Measurements from ENCODE around the gene SH2D1A. TPM values are rescaled to one million over a fixed set of nuclear protein-coding genes. Genes with fewer than 3 reads are reported as not detected.
"Not testable (repeated sequence)": the region's sequence is repeated elsewhere in the genome, so short reads cannot be mapped to it uniquely, and the experiment has no call there.

Gene SH2D1A
- total and polyA plus RNA-seq, 8 donors: 0.35 to 4.1 (median 1.7) TPM; not detected in 4

DNA sequence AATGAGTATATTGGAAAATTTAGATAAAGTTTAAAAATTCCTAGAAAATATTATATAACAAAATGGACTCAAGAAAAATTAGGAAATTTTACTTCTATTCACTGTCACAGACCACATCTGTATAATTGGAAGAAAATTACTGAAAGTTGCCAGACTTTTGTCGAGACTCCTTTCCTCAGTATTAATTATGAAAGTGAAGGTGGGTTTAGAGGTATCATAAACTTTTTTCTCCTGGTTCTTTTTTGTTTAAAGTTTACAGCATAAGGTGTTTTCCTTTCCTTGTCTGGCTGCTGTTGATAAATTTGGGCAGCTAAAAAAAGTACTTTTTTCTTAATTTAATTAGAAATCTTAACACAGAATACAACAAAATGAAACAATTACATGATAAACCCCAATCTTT lies 20.6 kb upstream of the SH2D1A start:
- no peaks in the 10 kb centered on the region for H3K27me3 ChIP-seq
- H3K27ac ChIP-seq: no peak overlapping the region
- intact Hi-C loops (cut with DNase I; ENCODE audit: low total_unique reads): no loop called here
- DNase-seq: no peak
- H3K9me3 ChIP-seq: no peaks in the 10 kb centered on the region
- TF ChIP-seq POLR2A (IDR thresholded peaks at IDR 0.05) (no peak), POLR2AphosphoS5 (IDR thresholded peaks at IDR 0.05) (no peak), EP300 (IDR thresholded peaks at IDR 0.05) (no peak)
- TF ChIP-seq, protein P1, sequence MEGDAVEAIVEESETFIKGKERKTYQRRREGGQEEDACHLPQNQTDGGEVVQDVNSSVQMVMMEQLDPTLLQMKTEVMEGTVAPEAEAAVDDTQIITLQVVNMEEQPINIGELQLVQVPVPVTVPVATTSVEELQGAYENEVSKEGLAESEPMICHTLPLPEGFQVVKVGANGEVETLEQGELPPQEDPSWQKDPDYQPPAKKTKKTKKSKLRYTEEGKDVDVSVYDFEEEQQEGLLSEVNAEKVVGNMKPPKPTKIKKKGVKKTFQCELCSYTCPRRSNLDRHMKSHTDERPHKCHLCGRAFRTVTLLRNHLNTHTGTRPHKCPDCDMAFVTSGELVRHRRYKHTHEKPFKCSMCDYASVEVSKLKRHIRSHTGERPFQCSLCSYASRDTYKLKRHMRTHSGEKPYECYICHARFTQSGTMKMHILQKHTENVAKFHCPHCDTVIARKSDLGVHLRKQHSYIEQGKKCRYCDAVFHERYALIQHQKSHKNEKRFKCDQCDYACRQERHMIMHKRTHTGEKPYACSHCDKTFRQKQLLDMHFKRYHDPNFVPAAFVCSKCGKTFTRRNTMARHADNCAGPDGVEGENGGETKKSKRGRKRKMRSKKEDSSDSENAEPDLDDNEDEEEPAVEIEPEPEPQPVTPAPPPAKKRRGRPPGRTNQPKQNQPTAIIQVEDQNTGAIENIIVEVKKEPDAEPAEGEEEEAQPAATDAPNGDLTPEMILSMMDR (IDR thresholded peaks at IDR 0.05): no peak
- H3K4me1 ChIP-seq: no peaks in the 10 kb centered on the region
- H3K4me3 ChIP-seq: no peak overlapping the region
- no peaks in the 10 kb centered on the region for H3K36me3 ChIP-seq
- WGBS, 5 donors: 73 to 85% (median 81%) methylated on average over 1 of the region's 1 CpG

DNA sequence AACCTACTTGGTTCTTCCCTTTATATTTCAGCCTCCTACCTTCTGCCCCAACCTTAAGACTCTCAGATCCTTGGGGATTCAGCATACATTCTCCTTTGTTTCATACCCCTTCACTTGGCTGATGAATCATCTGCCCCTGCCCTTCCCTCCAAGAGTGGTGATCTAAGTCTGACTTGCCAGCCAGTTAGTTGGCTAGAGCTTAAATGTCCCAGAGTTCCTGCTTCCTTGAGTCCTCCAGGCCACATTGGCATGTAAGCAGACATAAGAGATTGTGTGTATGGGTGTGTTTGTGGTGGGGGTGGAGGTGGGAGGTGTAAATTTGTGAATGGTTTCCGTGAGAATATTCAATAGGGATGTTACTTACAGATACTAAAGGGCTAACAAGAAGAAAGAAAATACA lies 17.6 kb upstream of the SH2D1A start:
- 43 to 79% (median 66%) methylated on average over 1 of the region's 1 CpG for WGBS, 5 donors
- Histone ChIP-seq H3K36me3 (no peaks in the 10 kb centered on the region), H3K27ac (no peak overlapping the region), H3K4me1 (no peaks in the 10 kb centered on the region), H3K9me3 (no peaks in the 10 kb centered on the region), H3K4me3 (no peak overlapping the region), H3K27me3 (no peaks in the 10 kb centered on the region)
- no peak for TF ChIP-seq EP300 (IDR thresholded peaks at IDR 0.05)
- TF ChIP-seq POLR2A (IDR thresholded peaks at IDR 0.05): no peak
- TF ChIP-seq, protein P1 (IDR thresholded peaks at IDR 0.05): no peak
- no peak for TF ChIP-seq POLR2AphosphoS5 (IDR thresholded peaks at IDR 0.05)
- DNase-seq: no peak
- intact Hi-C loops (cut with DNase I; ENCODE audit: low total_unique reads): no loop called here

DNA sequence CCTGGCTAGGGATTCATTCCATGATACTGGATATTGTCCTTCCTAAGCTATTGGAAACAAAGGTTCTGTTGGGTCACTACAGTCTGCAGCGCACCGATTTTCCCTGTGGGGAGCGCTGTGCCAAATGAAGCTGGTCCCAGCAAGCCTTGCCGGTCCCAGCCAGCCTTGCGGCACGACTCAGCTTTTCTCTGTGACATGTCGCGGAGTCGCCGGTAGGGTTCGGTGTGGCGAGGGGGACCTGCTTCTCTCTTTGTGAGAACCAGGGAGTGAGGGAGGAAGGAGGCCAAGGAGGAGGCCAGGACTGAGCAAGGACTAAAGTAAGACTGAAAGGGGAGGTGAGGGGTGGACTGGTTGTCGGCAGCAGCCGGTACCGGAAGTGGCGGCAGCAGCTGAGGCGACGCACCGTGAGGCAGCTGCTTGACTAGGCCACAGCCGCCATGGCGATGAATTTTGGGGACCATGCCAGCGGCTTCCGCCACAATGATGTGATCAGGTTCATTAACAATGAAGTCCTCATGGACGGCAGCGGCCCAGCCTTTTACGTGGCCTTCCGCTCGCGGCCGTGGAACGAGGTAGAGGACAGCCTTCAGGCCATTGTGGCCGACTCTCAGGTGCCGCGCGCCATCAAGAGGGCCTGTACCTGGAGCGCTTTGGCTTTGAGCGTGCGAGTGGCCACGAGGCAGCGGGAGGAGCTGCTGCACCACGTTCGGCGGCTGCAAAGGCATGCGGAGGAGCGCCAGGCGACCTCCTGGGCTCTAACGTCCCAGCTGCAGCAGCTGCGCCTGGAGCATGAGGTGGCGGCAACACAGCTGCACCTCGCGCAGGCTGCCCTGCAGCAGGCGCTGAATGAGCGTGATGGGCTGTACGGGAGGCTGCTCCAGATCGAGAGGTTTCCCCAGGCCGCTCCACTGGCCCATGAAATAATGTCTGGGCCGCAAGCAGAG lies 13.6 kb upstream of the SH2D1A start, which contains the start of gene TEX13D:
TEX13D (plus strand) TSS at position 180 of the 944 bp plus-strand sequence; CDS start at position 438, 258 bp downstream.
- WGBS, 5 donors: 89 to 99% (median 95%) methylated on average over 14 to 57 of the region's 57 CpGs
- Histone ChIP-seq H3K4me1 (no peaks in the 10 kb centered on the region), H3K27me3 (no peaks in the 10 kb centered on the region), H3K27ac (no peak within 1 kb of the TSS), H3K4me3 (no peak within 1 kb of the TSS), H3K9me3 (no peaks in the 10 kb centered on the region), H3K36me3 (no peaks in the 10 kb centered on the region)
- DNase-seq: no peak
- intact Hi-C loops (cut with DNase I; ENCODE audit: low total_unique reads): no loop called here
- TF ChIP-seq EP300 (IDR thresholded peaks at IDR 0.05): no peak
- TF ChIP-seq POLR2AphosphoS5 (IDR thresholded peaks at IDR 0.05): no peak
- TF ChIP-seq, protein P1 (IDR thresholded peaks at IDR 0.05): no peak
- TF ChIP-seq POLR2A (IDR thresholded peaks at IDR 0.05): no peak

DNA sequence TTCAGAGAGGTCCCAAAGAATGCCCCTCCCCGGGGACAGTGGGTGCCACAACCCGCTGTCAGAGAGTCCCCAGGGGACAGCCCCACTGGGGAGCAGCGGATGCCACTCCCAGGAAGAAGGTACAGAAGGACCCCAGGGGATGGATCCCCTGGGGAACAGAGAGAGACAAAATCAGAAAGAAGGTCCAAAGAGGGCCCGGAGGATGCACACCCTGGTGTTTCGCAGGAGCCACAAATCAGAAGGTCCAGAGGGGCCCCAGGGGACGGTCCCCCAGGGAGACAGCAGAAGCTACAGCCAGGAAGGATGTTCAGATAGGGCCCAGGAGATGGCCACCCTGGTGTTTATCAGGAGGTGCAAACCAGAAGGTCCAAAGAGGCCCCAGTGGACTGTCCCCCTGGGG lies 12.5 kb upstream of the SH2D1A start:
- intact Hi-C loops (cut with DNase I; ENCODE audit: low total_unique reads): no loop called here
- no peaks in the 10 kb centered on the region for H3K4me1 ChIP-seq
- TF ChIP-seq EP300 (IDR thresholded peaks at IDR 0.05): no peak
- TF ChIP-seq, protein P1 (IDR thresholded peaks at IDR 0.05): no peak
- TF ChIP-seq POLR2A (IDR thresholded peaks at IDR 0.05): no peak
- TF ChIP-seq POLR2AphosphoS5 (IDR thresholded peaks at IDR 0.05): no peak
- H3K36me3 ChIP-seq: no peaks in the 10 kb centered on the region
- H3K27me3 ChIP-seq: no peaks in the 10 kb centered on the region
- no peak for DNase-seq
- 77 to 91% (median 90%) methylated on average over 5 to 6 of the region's 6 CpGs for WGBS, 5 donors
- no peak overlapping the region for H3K27ac ChIP-seq
- H3K4me3 ChIP-seq: no peak overlapping the region
- no peaks in the 10 kb centered on the region for H3K9me3 ChIP-seq

DNA sequence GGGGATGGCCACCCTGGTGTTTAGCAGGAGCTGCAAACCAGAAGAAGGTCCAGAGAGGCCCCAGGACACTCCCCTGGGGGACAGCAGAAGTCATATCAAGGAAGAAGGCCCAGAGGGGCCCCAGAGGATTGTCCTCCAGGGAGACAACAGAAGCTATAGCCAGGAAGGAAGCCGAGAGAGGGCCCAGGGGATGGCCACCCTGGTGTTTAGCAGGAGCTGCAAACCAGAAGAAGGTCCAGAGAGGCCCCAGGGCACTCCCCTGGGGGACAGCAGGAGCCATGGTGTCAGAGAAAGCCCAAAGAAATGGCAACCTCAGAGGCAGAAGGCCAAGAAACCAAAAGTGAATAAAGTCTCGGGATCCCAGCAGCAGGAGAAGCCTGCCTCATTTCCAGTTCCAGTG lies 11.8 kb upstream of the SH2D1A start:
- DNase-seq; intact Hi-C loops (cut with DNase I; ENCODE audit: low total_unique reads); H3K27ac ChIP-seq; H3K36me3 ChIP-seq; H3K27me3 ChIP-seq; H3K4me3 ChIP-seq; H3K9me3 ChIP-seq; H3K4me1 ChIP-seq: not testable (repeated sequence)
- 68 to 94% (median 91%) methylated on average over 2 of the region's 2 CpGs for whole genome bisulfite sequencing, 5 donors
